ENCODE results near the gene WRAP73. TPM values are rescaled to one million over a fixed set of nuclear protein-coding genes. Genes with fewer than 3 reads are reported as not detected.

Gene WRAP73
- total and polyA plus RNA-seq, 9 of the 15 experiments (the other 6 are each of a cell fraction or from before 2014, with no cell fraction given): 4.3 to 51.8 (median 30.1) TPM

GRCh38 chr1:3654549-3655281 lies 4.8 kb upstream of the WRAP73 start:
- H3K9me3 ChIP-seq (replicated peaks; ENCODE audit: control insufficient read depth, insufficient read depth, low read depth, low read length): no peaks in the 10 kb centered on the region
- H3K27me3 ChIP-seq (ENCODE audit: control insufficient read depth in 2 of 2, insufficient read depth in 2 of 2, low read length in 2 of 2): peaks cover 50 to 63% of the 10 kb centered on the region in 2 experiments
- H2AFZ ChIP-seq (ENCODE audit: low read depth, low read length): no peak overlapping the region
- H3K4me1 ChIP-seq (replicated peaks in 1 of 2; ENCODE audit: control insufficient read depth in 2 of 2, insufficient read depth in 2 of 2, low read length in 2 of 2): peaks cover 5 to 37% of the 10 kb centered on the region in 2 experiments
- H3K79me2 ChIP-seq (ENCODE audit: control insufficient read depth, insufficient read depth, low read length): 0 out of 3 replicates have a peak, but pooled peaks cover under 1% of the 10 kb centered on the region
- ATAC-seq: no peak
- H3K9me1 ChIP-seq (ENCODE audit: control insufficient read depth, insufficient read depth, low read length): no peaks in the 10 kb centered on the region
- no peak overlapping the region for H3K9ac ChIP-seq (ENCODE audit: insufficient read depth in 1 of 2, low read depth in 2 of 2, low read length in 2 of 2)
- H4K20me1 ChIP-seq (replicated peaks; ENCODE audit: control insufficient read depth, insufficient read depth, low read length): peaks cover 3% of the 10 kb centered on the region
- ChIA-PET CTCF (ENCODE audit: low intra/inter-chr PET ratio) (no interaction called here), POLR2A (interaction anchor here (0.9 to 1.6 kb wide), 6 partner anchors 14 to 149 kb away, joined by 3 to 5 read pairs (median 4); no protein-coding TSS in a partner anchor)
- no peak for FAIRE-seq
- no peak overlapping the region for H3K27ac ChIP-seq (ENCODE audit: extremely low read depth, low read depth, low read length)
- no peak for DNase-seq (ENCODE audit: extremely low read depth in 1 of 4, low spot score in 3 of 4)
- 26% methylated on average over 22 of the region's 22 CpGs for WGBS (ENCODE audit: insufficient coverage, low coverage, missing lambda C conversion rate)
- no peaks in the 10 kb centered on the region for H3K36me3 ChIP-seq (ENCODE audit: control insufficient read depth, insufficient read depth, low read length)
- in situ Hi-C loops (cut with MboI) (no loop called here), intact Hi-C loops (cut with micrococcal nuclease) (no loop called here)
- BruUV-seq (replicated peaks): no TSS peak
- no peak overlapping the region for H3K4me2 ChIP-seq (ENCODE audit: insufficient read depth, low read length)
- no peak overlapping the region for H3K4me3 ChIP-seq
- TF ChIP-seq PTRF (tag; IDR thresholded peaks at IDR 0.05): no peak
- TF ChIP-seq SIX5 (IDR thresholded peaks at IDR 0.05; ENCODE audit: borderline replicate concordance in 1 of 2, insufficient read depth in 1 of 2, low read depth in 1 of 2, low read length in 2 of 2): no peak
- no peak for TF ChIP-seq ZBTB40 (IDR thresholded peaks at IDR 0.05)
- no peak for TF ChIP-seq ZBTB40 (CRISPR knock-in tag; IDR thresholded peaks at IDR 0.05)
- no peak for TF ChIP-seq ZNF263 (CRISPR knock-in tag; IDR thresholded peaks at IDR 0.05; ENCODE audit: borderline replicate concordance)
- no peak for TF ChIP-seq MEIS2 (IDR thresholded peaks at IDR 0.05; ENCODE audit: partially characterized antibody)
- no peak for TF ChIP-seq ZNF507 (tag; conservative IDR thresholded peaks at IDR 0.05)
- no peak for TF ChIP-seq LARP7 (IDR thresholded peaks at IDR 0.05)
- TF ChIP-seq CBFA2T2 (conservative IDR thresholded peaks at IDR 0.05): no peak
- TF ChIP-seq JUNB (CRISPR knock-in tag; conservative IDR thresholded peaks at IDR 0.05): no peak
- TF ChIP-seq U2AF2 (optimal IDR thresholded peaks at IDR 0.05; ENCODE audit: low read depth, low read length): no peak
- no peak for TF ChIP-seq KLF16 (IDR thresholded peaks at IDR 0.05)
- no peak for TF ChIP-seq ZBTB34 (CRISPR knock-in tag; IDR thresholded peaks at IDR 0.05)
